Spleen (tissue), 7 donors: ENCODE results near the gene UST.

Experiments used
- POLR2A ChIP-seq, 3 donors: fragments of 450-650 bp; IDR thresholded peaks; one replicate each; pipeline ENCODE4 v1.5.1; 2017; ENCODE audit warnings: antibody characterized with exemption in 3 of 3, mild to moderate bottlenecking in 1 of 3
- POLR2AphosphoS5 ChIP-seq, 3 donors: sonication (generic); formaldehyde crosslinking; IDR thresholded peaks; one replicate each; pipeline ENCODE4 v1.5.1; 2017; ENCODE audit warnings: antibody characterized with exemption in 3 of 3
- TF ChIP-seq, protein P1 (sequence below), 11 experiments: fragments of 200-600 bp in 7 of 11; fragments of 450-650 bp in 4 of 11; sonication (generic) in 4 of 11; IDR thresholded peaks in 8 of 11; conservative IDR thresholded peaks in 3 of 11; 1 replicate in 7 of 11; 2 replicates in 4 of 11; pipeline versions ENCODE4 v1.4.0 to v1.8.0; 2016 to 2021; ENCODE audit warnings: antibody characterized with exemption in 11 of 11, inconsistent platforms in 4 of 11, mild to moderate bottlenecking in 1 of 11
- donor health status: DM: no; HTN: no; CAD: no; lungs with moderate emphysema.
- donor health status: DM: no; HTN: no; CAD: no.
- donor health status: DM: no; HTN: no; CAD: no.

DNA sequence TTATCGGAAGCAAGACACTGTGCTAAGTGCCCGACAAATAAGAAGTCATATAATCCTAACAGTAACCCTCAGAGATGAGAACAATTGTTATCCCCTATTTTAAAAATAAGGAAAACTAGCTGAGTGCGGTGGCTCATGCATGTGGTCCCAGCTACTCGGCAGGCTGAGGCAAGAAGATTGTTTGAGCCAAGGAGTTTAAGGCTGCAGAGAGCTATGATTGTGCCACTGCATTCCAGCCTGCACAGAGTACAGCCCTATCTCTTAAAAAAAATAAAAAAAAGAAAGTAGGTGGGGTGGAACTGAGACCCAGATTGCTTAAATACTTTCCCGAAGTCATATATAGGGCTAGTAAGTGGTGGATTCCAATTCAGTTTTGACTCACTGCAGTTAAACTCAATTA is 84.7 kb downstream of the UST start:
- TF ChIP-seq POLR2AphosphoS5 (IDR thresholded peaks at IDR 0.05) (no peak), POLR2A (IDR thresholded peaks at IDR 0.05) (no peak)
- TF ChIP-seq, protein P1, sequence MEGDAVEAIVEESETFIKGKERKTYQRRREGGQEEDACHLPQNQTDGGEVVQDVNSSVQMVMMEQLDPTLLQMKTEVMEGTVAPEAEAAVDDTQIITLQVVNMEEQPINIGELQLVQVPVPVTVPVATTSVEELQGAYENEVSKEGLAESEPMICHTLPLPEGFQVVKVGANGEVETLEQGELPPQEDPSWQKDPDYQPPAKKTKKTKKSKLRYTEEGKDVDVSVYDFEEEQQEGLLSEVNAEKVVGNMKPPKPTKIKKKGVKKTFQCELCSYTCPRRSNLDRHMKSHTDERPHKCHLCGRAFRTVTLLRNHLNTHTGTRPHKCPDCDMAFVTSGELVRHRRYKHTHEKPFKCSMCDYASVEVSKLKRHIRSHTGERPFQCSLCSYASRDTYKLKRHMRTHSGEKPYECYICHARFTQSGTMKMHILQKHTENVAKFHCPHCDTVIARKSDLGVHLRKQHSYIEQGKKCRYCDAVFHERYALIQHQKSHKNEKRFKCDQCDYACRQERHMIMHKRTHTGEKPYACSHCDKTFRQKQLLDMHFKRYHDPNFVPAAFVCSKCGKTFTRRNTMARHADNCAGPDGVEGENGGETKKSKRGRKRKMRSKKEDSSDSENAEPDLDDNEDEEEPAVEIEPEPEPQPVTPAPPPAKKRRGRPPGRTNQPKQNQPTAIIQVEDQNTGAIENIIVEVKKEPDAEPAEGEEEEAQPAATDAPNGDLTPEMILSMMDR (IDR thresholded peaks at IDR 0.05 in 8 of 11, conservative IDR thresholded peaks at IDR 0.05 in 3 of 11) = no peak
